ENCODE results near the gene GNG12. TPM values are rescaled to one million over a fixed set of nuclear protein-coding genes. Genes with fewer than 3 reads are reported as not detected.
A peak's percentile ranks its signal among the peaks of the same experiment; 100 is the strongest.

GNG12 gene
- total RNA-seq, 2 experiments from 2014 or later = not detected

- DNase-seq (no peak), ATAC-seq (ENCODE audit: poor library complexity) (no peak)
- Histone ChIP-seq H3K27ac (ENCODE audit: low read depth in 1 of 2, low read length in 2 of 2) (no peak overlapping the region), H3K4me3 (ENCODE audit: low read length) (no peak overlapping the region), H3K27me3 (ENCODE audit: control insufficient read depth in 1 of 2, insufficient read depth in 2 of 2, low read length in 2 of 2) (no peaks in the 10 kb centered on the region), H3K4me1 (ENCODE audit: insufficient read depth, low read length) (peaks cover 11% of the 10 kb centered on the region), H3K9me3 (ENCODE audit: control insufficient read depth in 1 of 2, insufficient read depth in 1 of 2, low read length in 2 of 2) (no peaks in the 10 kb centered on the region), H3K36me3 (ENCODE audit: insufficient read depth, low read length) (no peaks in the 10 kb centered on the region)
- Mint-ChIP-seq H3K36me3 (ENCODE audit: low read depth) (no peaks in the 10 kb centered on the region), H3K27ac (no peak overlapping the region), H3K27me3 (peaks cover 2% of the 10 kb centered on the region), H3K4me1 (ENCODE audit: low read depth) (peaks cover 23% of the 10 kb centered on the region), H3K9me3 (no peaks in the 10 kb centered on the region), H3K4me3 (no peak overlapping the region)
- intact Hi-C loops (cut with DNase I, micrococcal nuclease) = loop anchor here in 1 of 2 experiments (2.0 kb wide), 1 partner anchor 13 kb away; no protein-coding TSS in a partner anchor
- ChIA-PET CTCF (interaction anchor here (1.6 kb wide), 1 partner anchor 9 kb away, joined by 5 read pairs; the partner anchor contains the start of gene GADD45A), POLR2A (interaction anchor here (4.1 kb wide), 1 partner anchor 9 kb away, joined by 74 read pairs; the partner anchor contains the start of gene GADD45A)
- TF ChIP-seq CTCF (IDR thresholded peaks at IDR 0.05) = no peak
Observed at GRCh38 chr1:67675800-67676199, 157.5 kb downstream of the GNG12 start.

- no peaks in the 10 kb centered on the region for H3K36me3 ChIP-seq (ENCODE audit: insufficient read depth, low read length)
- CTCF ChIA-PET = interaction anchor here (1.0 to 1.6 kb wide), 2 partner anchors 10 to 12 kb away, joined by 4 to 5 read pairs; partner anchors contain the start of gene GADD45A
Observed at GRCh38 chr1:67674260-67675011, 158.8 kb downstream of the GNG12 start.

More at GRCh38 chr1:67674260-67675011, 158.8 kb downstream of the GNG12 start:
- no peak overlapping the region for H3K27ac ChIP-seq (ENCODE audit: low read depth in 1 of 2, low read length in 2 of 2)
- H3K4me3 ChIP-seq (ENCODE audit: low read length) = no peak overlapping the region
- peak overlapping the region; percentile 62 for H3K27ac Mint-ChIP-seq
- ATAC-seq (ENCODE audit: poor library complexity) = peak; percentile 80
- H3K4me1 Mint-ChIP-seq (ENCODE audit: low read depth) = peaks cover 23% of the 10 kb centered on the region
- peaks cover 11% of the 10 kb centered on the region for H3K4me1 ChIP-seq (ENCODE audit: insufficient read depth, low read length)
- peaks cover 0 to 3% of the 10 kb centered on the region in 2 experiments for H3K27me3 ChIP-seq (ENCODE audit: control insufficient read depth in 1 of 2, insufficient read depth in 2 of 2, low read length in 2 of 2)
- H3K27me3 Mint-ChIP-seq = peaks cover 5% of the 10 kb centered on the region
- POLR2A ChIA-PET = interaction anchor here (1.1 to 4.1 kb wide), 3 partner anchors 11 to 1343 kb away, joined by 3 to 74 read pairs (median 4); partner anchors contain the start of gene GADD45A
- DNase-seq = peak; percentile 3 to 81 (median 34)
- intact Hi-C loops (cut with DNase I, micrococcal nuclease) = loop anchor here (1.0 to 2.0 kb wide), 2 partner anchors 11 to 14 kb away; partner anchors contain the start of gene GADD45A (in 1 of the 2)
- H3K4me3 Mint-ChIP-seq = peak overlapping the region; percentile 49
- H3K9me3 Mint-ChIP-seq = no peaks in the 10 kb centered on the region
- TF ChIP-seq CTCF (IDR thresholded peaks at IDR 0.05) = no peak
- H3K36me3 Mint-ChIP-seq (ENCODE audit: low read depth) = no peaks in the 10 kb centered on the region
- H3K9me3 ChIP-seq (ENCODE audit: control insufficient read depth in 1 of 2, insufficient read depth in 1 of 2, low read length in 2 of 2) = no peaks in the 10 kb centered on the region

Measured in CD4-positive, alpha-beta T cell (primary cell).